K562 (cell line): Measurements from ENCODE around the gene DBX1. TPM values are rescaled to one million over a fixed set of nuclear protein-coding genes. Genes with fewer than 3 reads are reported as not detected.

Source experiments
- ATAC-seq: fragments of 200-7000 bp; cut with Tn5 transposase; 3 replicates; pipeline ENCODE4 v1.9.1; 2020; ENCODE audit warnings: moderate library complexity
- BruUV-seq: library from RNA; stranded (reverse); fragments of 400-500 nt; replicated peaks from 2 replicates; lab custom pipeline; 2021; lab: Mats Ljungman, UMichigan
- CTCF ChIA-PET: fragments of 300-600 bp; formaldehyde crosslinking; extraction: SDS; loops from one replicate; lab custom pipeline; 2021; ENCODE audit warnings: low intra/inter-chr PET ratio; lab: Yijun Ruan, JAX
- POLR2A ChIA-PET: fragments of 300-600, 350-650 bp; sonication (Branson Sonifier 250); formaldehyde crosslinking; extraction: SDS; loops from one replicate; lab custom pipeline; 2021; ENCODE audit warnings: antibody characterized with exemption, inconsistent platforms; lab: Yijun Ruan, JAX
- DNase-seq, 4 experiments: peaks; one replicate each; pipeline versions ENCODE4 v3.0.0 to v3.0.0-alpha.2; 2011 to 2018; ENCODE audit warnings: low spot score in 3 of 4, mixed read lengths in 3 of 4; ENCODE audit errors: extremely low read depth in 1 of 4
- FAIRE-seq: peaks from 2 replicates; lab custom pipeline; 2011; peaks lifted over from hg19 to GRCh38; lab: Jason Lieb, UNC
- H2AFZ ChIP-seq: 2 replicates; pipeline ENCODE4 v1.6.0; 2011; ENCODE audit warnings: low read depth, low read length, control low read depth, inconsistent platforms
- H3K27ac ChIP-seq: fragments of 200-600 bp; 3 replicates; pipeline ENCODE4 v1.8.0; 2011; ENCODE audit warnings: low read depth, mild to moderate bottlenecking, control low read depth, inconsistent platforms, low read length, moderate library complexity, mixed read lengths; ENCODE audit errors: extremely low read depth
- H3K27me3 ChIP-seq, 2 experiments: fragments of 300-600 bp in 1 of 2; 2 replicates in 1 of 2; 3 replicates in 1 of 2; pipeline versions ENCODE4 v1.6.0 to v1.8.0; 2011; ENCODE audit warnings: inconsistent platforms in 2 of 2, low read length in 2 of 2, mild to moderate bottlenecking in 1 of 2, mixed read lengths in 1 of 2, moderate library complexity in 1 of 2; ENCODE audit not compliant: control insufficient read depth in 2 of 2, insufficient read depth in 2 of 2
- H3K36me3 ChIP-seq: fragments of 300-600 bp; 3 replicates; pipeline ENCODE4 v1.8.0; 2011; ENCODE audit warnings: mild to moderate bottlenecking, low read length, inconsistent platforms; ENCODE audit not compliant: control insufficient read depth, insufficient read depth
- H3K4me1 ChIP-seq, 2 experiments: fragments of 200-600 bp in 1 of 2; replicated peaks in 1 of 2; 2 replicates in 1 of 2; 3 replicates in 1 of 2; pipeline versions ENCODE4 v1.5.1 to v1.8.0; 2011; ENCODE audit warnings: inconsistent platforms in 2 of 2, low read length in 2 of 2, mild to moderate bottlenecking in 1 of 2, mixed read lengths in 1 of 2, moderate library complexity in 1 of 2; ENCODE audit not compliant: control insufficient read depth in 2 of 2, insufficient read depth in 2 of 2
- H3K4me2 ChIP-seq: 2 replicates; pipeline ENCODE4 v1.6.1; 2011; ENCODE audit warnings: low read length, control low read depth, inconsistent platforms, mixed read lengths; ENCODE audit not compliant: insufficient read depth
- H3K4me3 ChIP-seq: fragments of 200-600 bp; sonication (generic), shearing (Covaris generic); 2 replicates; pipeline ENCODE4 v1.5.1; 2016; ENCODE audit warnings: control low read depth, inconsistent platforms
- H3K79me2 ChIP-seq: fragments of 200-600 bp; 3 replicates; pipeline ENCODE4 v1.8.0; 2011; ENCODE audit warnings: low read length, inconsistent platforms; ENCODE audit not compliant: control insufficient read depth, insufficient read depth
- H3K9ac ChIP-seq, 2 experiments: 2 replicates each; pipeline versions ENCODE4 v1.6.0 to v1.6.1; 2011; ENCODE audit warnings: low read depth in 2 of 2, low read length in 2 of 2, control low read depth in 1 of 2, inconsistent platforms in 1 of 2, mild to moderate bottlenecking in 1 of 2, mixed read lengths in 1 of 2; ENCODE audit not compliant: insufficient read depth in 1 of 2
- H3K9me1 ChIP-seq: one replicate; pipeline ENCODE4 v1.6.0; 2011; ENCODE audit warnings: inconsistent platforms, mild to moderate bottlenecking, low read length, moderate library complexity; ENCODE audit not compliant: control insufficient read depth, insufficient read depth
- H3K9me3 ChIP-seq: replicated peaks from 2 replicates; pipeline ENCODE4 v1.5.1; 2011; ENCODE audit warnings: low read depth, low read length, inconsistent platforms; ENCODE audit not compliant: control insufficient read depth, insufficient read depth
- H4K20me1 ChIP-seq: replicated peaks from 2 replicates; pipeline ENCODE4 v1.6.1; 2011; ENCODE audit warnings: low read length, inconsistent platforms, mixed read lengths; ENCODE audit not compliant: control insufficient read depth, insufficient read depth
- BMI1 ChIP-seq: fragments of 150-350 bp; IDR thresholded peaks from 2 replicates; pipeline ENCODE4 v1.6.1; 2014; ENCODE audit warnings: low read length
- RBBP5 ChIP-seq: fragments of 200-600 bp; sonication (generic); IDR thresholded peaks from 2 replicates; pipeline ENCODE4 v1.6.1; 2012; ENCODE audit warnings: borderline replicate concordance, mild to moderate bottlenecking, low read length, control low read depth, inconsistent platforms; ENCODE audit not compliant: insufficient read depth, poor library complexity, severe bottlenecking
- ZBTB17 ChIP-seq: fragments of 450-650 bp; formaldehyde crosslinking; IDR thresholded peaks from 2 replicates; pipeline ENCODE4 v1.4.0; 2020; ENCODE audit warnings: mild to moderate bottlenecking
- ZNF384 ChIP-seq: IDR thresholded peaks from 2 replicates; pipeline ENCODE4 v1.6.1; 2012; ENCODE audit warnings: low read depth, low read length, improper control_type of control experiment
- WGBS: fragments of 100-300 bp; shearing (Covaris generic); methylation state at CpG from one replicate; pipeline ENCODE4 v1.1.6; 2016; ENCODE audit warnings: low coverage, mixed read lengths; ENCODE audit not compliant: insufficient coverage; ENCODE audit errors: missing lambda C conversion rate; 5-methylcytosine and 5-hydroxymethylcytosine counted together
- in situ Hi-C: fragments of 300-500 bp; cut with MboI; formaldehyde crosslinking; loops from 4 replicates; pipeline ENCODE4 v1.15.0; 2018; ENCODE audit warnings: inconsistent platforms, mixed read lengths
- intact Hi-C: fragments of 100-400 bp; cut with micrococcal nuclease; formaldehyde crosslinking; loops from 2 replicates; pipeline ENCODE4 v1.14.2; 2022
- polyA plus RNA-seq, 8 experiments: library from polyadenylated mRNA; depleted of rRNA in 4 of 8; stranded (reverse) in 5 of 8; unstranded in 3 of 8; fragments of >200 nt; fragmentation: Nextera tagmentation in 2 of 8; fragmentation: Illumina TruSeq in 1 of 8; extraction: Ambion mirVana in 2 of 8; extraction: Trizol in 1 of 8; gene quantifications; 2 replicates each; pipeline versions ENCODE4 v1.2.1 to v1.2.3, GENCODE V29; 2011 to 2014; ENCODE audit warnings: inconsistent platforms in 1 of 8, missing spikeins in 1 of 8
- total RNA-seq, 7 experiments: library from RNA; depleted of rRNA in 6 of 7; stranded (reverse); fragments of >200 nt in 6 of 7; fragmentation: Illumina TruSeq in 2 of 7; extraction: Trizol in 2 of 7; gene quantifications; 2 replicates each; pipeline versions ENCODE4 v1.2.1 to v1.2.3, GENCODE V29; 2011 to 2021; ENCODE audit warnings: low replicate concordance in 1 of 7

Gene DBX1
- total and polyA plus RNA-seq, 9 of the 15 experiments (the other 6 are each of a cell fraction or from before 2014, with no cell fraction given) = not detected

DNA sequence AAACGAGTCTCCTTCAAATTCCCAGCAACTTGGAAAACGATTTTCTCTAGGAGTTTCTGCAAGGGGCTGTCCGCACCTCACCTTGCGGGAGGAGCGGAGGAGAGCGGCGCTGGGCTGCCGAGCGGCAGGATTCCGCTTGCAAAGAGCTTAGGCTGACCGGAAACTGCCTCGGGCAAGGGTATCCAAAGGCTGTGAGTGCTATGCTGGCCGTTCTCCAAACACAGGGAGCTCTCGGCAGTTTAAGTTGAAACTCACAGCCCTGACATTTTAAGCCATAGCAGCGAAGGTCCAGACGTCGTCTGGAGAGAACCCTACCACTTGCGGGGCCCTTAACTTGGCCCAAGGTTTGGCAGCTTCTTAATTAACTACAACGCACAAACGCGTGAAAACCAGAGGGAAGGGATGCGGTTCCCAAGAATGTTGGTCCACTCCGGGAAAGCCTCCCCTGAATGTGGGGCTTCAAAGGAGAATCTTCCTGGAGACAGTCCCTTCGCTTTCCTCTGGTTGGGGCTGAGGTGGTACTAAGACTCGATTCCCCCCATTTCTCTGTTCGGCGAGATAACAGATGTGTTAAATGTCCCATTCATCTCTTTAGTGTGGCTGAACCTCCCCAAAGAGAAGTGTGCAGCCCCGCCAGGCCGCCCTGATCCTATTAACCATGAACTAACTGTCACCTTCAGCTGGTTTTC is 1.1 kb upstream of the DBX1 start:
- intact Hi-C loops (no loop called here), in situ Hi-C loops (no loop called here)
- TF ChIP-seq RBBP5 (no peak), BMI1 (no peak), ZNF384 (no peak), ZBTB17 (no peak)
- Histone ChIP-seq H4K20me1 (no peaks in the 10 kb centered on the region), H3K9me3 (no peaks in the 10 kb centered on the region), H3K4me3 (no peak overlapping the region), H3K79me2 (no peaks in the 10 kb centered on the region), H3K27ac (no peak overlapping the region), H3K4me2 (no peak overlapping the region), H3K27me3 (peaks cover 60 to 64% of the 10 kb centered on the region in 2 experiments), H3K36me3 (no peaks in the 10 kb centered on the region), H3K4me1 (peaks cover 0 to 18% of the 10 kb centered on the region in 2 experiments; a peak in 2 of 5 replicates), H3K9ac (no peak overlapping the region), H2AFZ (no peak overlapping the region), H3K9me1 (no peaks in the 10 kb centered on the region)
- ChIA-PET POLR2A (no interaction called here), CTCF (no interaction called here)
- BruUV-seq = no TSS peak
- ATAC-seq = no peak
- DNase-seq = no peak
- no peak for FAIRE-seq
- 3% methylated on average over 28 of the region's 29 CpGs for WGBS
